Activated naive CD4-positive, alpha-beta T cell (primary cell): ENCODE results near the gene FNBP1L.
"Not testable (repeated sequence)": the region's sequence is repeated elsewhere in the genome, so short reads cannot be mapped to it uniquely, and the experiment has no call there.

Experiments
- DNase-seq, 4 experiments: peaks; one replicate each; lab custom pipeline; 2025; lab: John Stamatoyannopoulos, UW

The FNBP1L gene

GRCh38 chr1:93532780-93533378, 85.0 kb downstream of the FNBP1L start:
- no peak for DNase-seq

- DNase-seq = no peak
Observed at GRCh38 chr1:93533677-93534076, 85.8 kb downstream of the FNBP1L start.

- DNase-seq = no peak
Observed at GRCh38 chr1:93537396-93537795, 89.5 kb downstream of the FNBP1L start.

DNA sequence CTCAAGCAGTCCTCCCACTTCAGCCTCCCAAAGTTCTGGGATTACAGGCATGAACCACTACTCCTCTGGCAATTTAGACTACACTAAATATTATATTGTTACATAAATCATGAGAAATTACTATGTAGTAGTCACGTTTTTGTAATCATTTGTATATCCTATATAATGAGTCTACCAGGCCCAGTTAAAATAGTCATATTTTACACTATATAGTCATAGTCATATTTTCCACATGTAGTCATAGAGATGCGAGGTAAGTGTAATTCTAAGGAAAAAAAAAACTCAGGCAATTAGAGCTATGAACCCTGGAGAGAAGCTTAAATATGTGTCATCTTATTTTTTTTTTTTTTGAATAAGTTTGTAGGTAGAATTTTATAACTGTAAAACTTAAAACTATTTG, 90.0 kb downstream of the FNBP1L start:
- DNase-seq = no peak

DNA sequence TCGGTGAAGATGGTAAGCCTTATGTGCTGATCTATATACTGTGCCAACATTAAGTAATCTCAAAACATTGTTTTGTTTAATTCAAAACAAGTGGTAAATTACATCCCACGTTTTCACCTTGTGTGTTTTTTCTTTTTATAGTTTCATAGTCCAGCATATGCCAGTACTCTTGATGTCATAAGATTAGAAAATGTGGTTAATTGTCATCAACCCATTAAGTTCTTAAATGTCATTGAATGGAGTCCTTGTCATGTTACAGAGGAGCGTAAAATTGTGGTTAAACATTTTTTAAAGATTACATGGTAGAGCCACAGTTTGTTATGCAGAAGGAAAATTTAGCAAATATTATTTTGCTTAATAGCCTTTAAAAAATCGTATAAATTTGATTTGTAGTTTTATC, 93.1 kb downstream of the FNBP1L start:
- DNase-seq = no peak

DNA sequence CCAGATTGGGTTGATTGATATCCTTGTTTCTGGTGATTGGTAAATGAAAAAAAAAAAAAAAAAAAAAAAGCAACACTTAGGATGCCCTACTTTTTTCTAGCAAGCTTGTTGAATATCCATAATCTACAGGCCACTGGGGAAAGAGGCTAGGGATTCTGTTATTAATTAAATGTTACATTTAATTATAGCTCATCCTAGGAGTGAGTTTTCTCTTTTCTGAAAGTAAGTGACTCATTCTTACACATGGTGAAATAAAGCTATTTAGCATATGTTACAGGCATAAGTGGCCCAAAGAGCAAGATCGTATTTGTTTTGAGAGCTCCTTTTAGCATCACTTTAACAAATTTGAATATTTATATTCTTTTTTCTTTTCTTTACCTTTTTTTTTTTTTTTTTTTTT, 94.5 kb downstream of the FNBP1L start:
- DNase-seq = no peak

- no peak for DNase-seq
Observed at GRCh38 chr1:93546162-93546863, 98.4 kb downstream of the FNBP1L start.

DNA sequence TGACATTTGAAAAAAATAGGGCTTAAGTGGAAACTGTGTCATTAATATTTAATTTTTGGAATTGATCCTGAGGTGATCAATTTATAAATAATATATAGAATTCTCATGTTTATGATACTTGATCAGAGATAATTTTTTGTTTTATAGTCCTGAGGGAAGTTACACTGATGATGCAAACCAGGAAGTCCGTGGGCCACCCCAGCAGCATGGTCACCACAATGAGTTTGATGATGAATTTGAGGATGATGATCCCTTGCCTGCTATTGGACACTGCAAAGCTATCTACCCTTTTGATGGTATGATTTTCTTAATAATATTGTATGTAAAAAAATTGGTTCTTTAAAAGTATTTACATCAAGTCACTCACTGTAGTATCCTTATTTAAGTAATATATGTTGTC, 101.2 kb downstream of the FNBP1L start:
- no peak for DNase-seq

DNA sequence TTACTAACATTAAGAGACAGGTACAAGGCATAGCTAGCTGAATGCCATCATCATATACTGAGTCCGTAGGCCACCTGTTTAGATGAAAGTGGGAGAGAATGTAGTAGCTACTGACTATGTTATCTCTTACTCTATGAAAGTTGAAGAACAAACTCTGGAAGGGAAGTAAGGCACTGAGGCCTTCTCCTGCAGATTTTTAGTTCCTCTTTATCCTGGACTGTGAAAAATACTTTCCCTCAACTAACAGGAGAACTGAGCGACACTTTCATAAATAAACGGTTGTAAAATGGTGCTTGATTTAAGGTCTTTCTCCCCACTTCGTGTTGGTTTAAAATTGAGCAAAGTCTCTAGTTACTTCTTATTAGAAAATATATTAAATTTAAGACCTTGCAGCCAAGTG, 101.9 kb downstream of the FNBP1L start:
- no peak for DNase-seq

DNA sequence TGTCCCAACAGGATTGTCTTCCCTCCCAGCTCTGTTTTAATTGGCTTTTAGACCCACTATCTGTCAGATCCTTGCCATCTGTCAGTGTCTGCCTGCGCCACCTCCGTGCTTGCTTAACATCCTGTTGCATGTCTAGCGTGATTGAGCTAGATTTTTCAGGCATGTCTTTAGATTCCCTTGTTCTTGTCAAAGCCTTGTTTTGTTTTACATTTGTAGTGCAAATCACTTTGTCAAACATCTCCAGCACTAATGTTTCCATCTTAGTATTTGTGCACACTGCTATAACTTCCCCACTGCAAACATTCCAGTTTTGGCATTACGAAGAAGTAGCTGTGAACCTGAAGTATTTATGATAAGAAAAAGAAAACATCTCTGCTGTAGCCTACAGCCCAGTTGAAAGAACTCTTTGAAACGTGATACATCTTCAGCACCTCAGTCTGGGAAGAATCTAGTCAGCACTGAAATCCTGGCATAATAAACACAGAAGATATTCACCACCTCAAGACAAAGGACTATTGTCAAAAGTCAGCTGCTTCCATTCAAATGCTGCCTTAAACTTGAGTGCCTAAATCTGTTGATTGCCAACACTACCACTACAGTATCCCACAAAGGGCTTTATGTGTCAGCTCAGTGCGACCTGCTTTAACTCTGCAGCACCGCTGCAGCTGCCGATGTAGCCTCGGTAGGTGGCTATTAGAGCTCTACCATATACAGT, 105.0 kb downstream of the FNBP1L start:
- no peak for DNase-seq

DNA sequence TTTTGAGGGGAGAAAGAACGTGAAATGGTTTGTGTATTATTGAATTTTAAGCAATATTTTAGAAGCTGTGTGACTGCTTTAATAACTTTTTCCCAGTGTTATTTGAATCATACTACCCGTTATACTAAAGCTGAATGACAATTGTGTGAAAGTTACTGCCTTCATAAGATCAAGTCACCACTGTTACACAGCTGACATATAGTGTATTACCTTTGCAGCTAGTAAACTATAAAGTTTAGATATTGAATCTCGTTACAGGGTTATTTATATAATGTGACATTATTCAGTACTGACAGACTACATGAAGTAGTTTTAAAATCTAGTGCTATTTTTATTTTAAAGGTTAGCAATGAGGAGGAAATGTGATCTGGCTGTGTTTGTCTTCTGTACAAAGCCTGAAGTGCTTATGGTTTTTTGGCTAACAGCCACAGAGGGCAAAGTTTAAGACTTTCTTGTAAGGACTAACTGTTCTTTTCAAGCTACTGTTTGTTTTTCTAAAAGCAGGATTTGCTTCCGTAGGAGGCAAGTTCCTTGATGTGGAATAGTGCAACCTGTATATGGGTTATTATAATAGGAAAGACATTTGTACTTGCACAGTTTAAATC, 106.1 kb downstream of the FNBP1L start:
- DNase-seq = not testable (repeated sequence)

DNA sequence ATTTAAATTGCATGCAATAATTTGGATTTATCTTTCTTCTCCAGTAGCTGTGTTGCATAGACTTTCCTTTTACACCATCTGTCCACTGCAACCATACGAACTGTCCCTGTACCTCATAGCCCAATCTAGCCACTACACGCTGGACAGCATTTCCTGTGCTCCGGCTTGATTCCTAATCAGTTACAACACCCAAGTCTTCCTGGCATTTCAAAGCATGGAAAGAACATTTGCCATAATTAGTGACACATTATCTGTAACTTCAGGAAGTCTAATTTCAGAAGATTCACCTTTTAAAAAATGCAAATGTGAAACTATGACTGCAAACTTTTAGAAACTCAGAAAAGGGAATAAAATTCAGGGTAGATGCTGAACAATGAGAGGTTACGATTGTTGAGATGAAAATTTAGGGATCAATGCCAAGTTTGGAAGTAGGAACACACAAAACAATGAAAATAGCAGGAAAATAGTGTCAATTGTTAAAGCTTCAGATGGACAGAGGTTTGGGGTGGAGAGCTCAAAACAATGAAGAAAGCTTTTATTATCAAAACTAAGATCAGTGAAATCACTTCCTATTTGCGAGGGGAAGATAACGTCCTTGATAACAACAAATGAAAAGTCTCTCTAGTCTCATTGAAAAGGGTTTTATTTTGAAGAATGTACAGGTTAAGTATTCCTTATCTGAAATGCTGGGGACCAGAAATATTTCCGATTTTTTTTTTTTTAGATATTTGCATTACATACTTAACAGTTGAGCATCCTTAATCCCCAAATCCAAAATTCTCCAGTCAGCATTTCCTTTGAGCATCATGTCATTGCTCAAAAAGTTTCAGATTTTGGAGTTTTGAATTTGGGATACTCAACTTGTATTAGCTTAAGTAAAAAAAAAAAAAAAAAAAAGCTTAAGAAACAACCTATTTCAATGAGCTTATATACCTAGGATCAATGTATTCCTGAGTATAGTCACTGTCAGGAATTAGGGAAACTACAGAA, 107.3 kb downstream of the FNBP1L start:
- no peak for DNase-seq

- no peak for DNase-seq
Observed at GRCh38 chr1:93556291-93556690, 108.4 kb downstream of the FNBP1L start.

- DNase-seq = no peak
Observed at GRCh38 chr1:93559045-93559444, 111.1 kb downstream of the FNBP1L start.

GRCh38 chr1:93559695-93560094, 111.8 kb downstream of the FNBP1L start:
- no peak for DNase-seq

- no peak for DNase-seq
Observed at GRCh38 chr1:93565496-93566206, 117.7 kb downstream of the FNBP1L start.

DNA sequence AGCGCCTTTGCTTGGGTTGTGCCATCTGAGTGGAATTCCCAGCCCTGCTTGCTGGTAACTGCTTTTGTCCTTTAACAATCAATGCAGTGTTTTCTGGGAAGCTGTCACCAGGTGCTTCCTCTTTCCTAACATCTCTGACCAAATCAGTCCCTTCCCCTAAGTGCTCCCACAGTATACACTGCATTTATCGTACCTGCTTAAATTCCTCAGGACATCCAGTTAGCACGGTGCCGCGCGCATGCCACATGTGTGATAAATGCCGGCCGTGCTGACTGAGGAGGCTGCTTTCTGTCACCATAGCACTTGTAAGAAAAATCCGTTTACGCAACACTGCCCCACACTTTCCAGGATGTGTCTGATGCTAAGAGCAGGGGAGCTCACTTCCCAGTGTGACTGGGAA, 118.3 kb downstream of the FNBP1L start:
- no peak for DNase-seq

DNA sequence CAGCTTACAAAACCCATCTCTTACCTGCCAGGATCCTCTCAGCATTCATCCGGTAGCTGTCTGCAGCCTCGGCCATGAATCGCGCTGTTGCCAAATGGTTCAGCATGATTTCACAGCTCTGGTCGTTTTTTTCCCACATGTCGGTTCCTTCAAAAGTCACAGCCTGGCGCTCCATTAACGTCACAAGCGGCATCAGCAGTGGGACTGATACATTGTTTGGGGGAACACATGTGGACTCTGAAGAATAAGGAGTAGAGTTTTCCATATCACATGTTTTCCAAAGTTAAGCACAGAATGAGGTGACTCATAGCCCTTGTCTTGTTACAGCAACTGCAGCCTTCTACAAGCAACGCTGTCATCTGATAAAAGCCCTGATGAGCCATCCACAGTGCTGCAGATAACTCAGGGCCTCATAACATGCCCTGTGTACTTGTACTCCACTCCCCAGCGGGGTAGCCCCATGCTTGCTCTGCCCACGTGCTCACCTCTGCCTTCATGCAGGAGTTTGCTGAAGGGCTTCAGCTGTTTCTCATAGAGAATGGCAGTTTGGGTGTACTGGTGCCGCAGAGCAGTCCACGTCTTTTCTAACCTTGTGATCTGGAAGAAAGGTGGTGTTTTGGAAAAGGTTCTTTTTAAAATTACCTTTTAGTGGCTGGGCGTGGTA, 119.5 kb downstream of the FNBP1L start:
- DNase-seq = no peak

DNA sequence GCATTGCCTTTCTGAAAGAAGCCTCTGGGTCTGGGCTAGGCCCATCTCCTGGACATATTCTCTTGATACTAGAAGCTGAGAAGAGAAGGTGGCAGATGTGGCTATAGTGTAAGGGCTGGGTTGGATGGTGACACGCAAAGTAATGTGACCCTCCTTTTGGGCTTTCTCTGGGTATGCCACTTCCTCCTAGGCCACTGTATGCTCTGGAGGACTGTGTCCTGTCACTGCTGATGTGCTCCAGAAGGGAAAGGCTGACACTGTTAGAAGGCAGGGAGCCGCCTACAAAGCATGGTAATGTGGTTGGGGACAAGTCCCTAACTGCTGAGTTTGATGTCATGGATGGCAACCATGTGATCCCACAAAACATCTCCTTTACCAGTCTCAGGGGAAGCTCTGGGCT, 121.6 kb downstream of the FNBP1L start:
- DNase-seq = no peak

- no peak for DNase-seq
Observed at GRCh38 chr1:93571623-93572310, 123.8 kb downstream of the FNBP1L start.
